COR-L47 (cell line): Measurements from ENCODE around the gene PDE10A.

Experiments used
- DNase-seq: peaks from one replicate; lab custom pipeline; 2025; lab: John Stamatoyannopoulos, UW

PDE10A gene

GRCh38 chr6:165678429-165678828 is 15.4 kb upstream of the PDE10A start:
- DNase-seq: no peak

- no peak for DNase-seq
Measured at GRCh38 chr6:165677091-165677490, 14.1 kb upstream of the PDE10A start.

GRCh38 chr6:165676435-165677068 is 13.5 kb upstream of the PDE10A start:
- no peak for DNase-seq

GRCh38 chr6:165675120-165675519 is 12.1 kb upstream of the PDE10A start:
- DNase-seq: no peak

- DNase-seq: no peak
Measured at GRCh38 chr6:165674155-165675029, 11.4 kb upstream of the PDE10A start.

GRCh38 chr6:165671222-165671768 is 8.3 kb upstream of the PDE10A start:
- DNase-seq: no peak

- DNase-seq: no peak
Measured at GRCh38 chr6:165668951-165669350, 5.9 kb upstream of the PDE10A start.

- DNase-seq: no peak
Measured at GRCh38 chr6:165665384-165665672, 2.3 kb upstream of the PDE10A start.

GRCh38 chr6:165664559-165665383 is 1.7 kb upstream of the PDE10A start:
- no peak for DNase-seq

GRCh38 chr6:165663736-165664558 is 906 bp upstream of the PDE10A start:
- no peak for DNase-seq

- DNase-seq: no peak
Measured at GRCh38 chr6:165663377-165663735, 315 bp upstream of the PDE10A start.

- no peak for DNase-seq
Measured at GRCh38 chr6:165662041-165662748, 846 bp downstream of the PDE10A start.

GRCh38 chr6:165661664-165662025 is 1.4 kb downstream of the PDE10A start:
- DNase-seq: no peak

GRCh38 chr6:165660857-165661663 is 2.0 kb downstream of the PDE10A start:
- no peak for DNase-seq

GRCh38 chr6:165659945-165660856 is 2.8 kb downstream of the PDE10A start:
- DNase-seq: no peak

- no peak for DNase-seq
Measured at GRCh38 chr6:165658395-165659058, 4.5 kb downstream of the PDE10A start.

- no peak for DNase-seq
Measured at GRCh38 chr6:165657325-165657680, 5.7 kb downstream of the PDE10A start.

GRCh38 chr6:165656581-165657324 is 6.3 kb downstream of the PDE10A start:
- no peak for DNase-seq
